GM18951 (cell line): ENCODE measurements around the gene CD200.

Source experiments
- POLR2A ChIP-seq: IDR thresholded peaks from 4 replicates; pipeline ENCODE4 v1.6.1; 2011; ENCODE audit warnings: mild to moderate bottlenecking; ENCODE audit not compliant: insufficient read length, insufficient read depth; ENCODE audit errors: extremely low read depth
- in situ Hi-C: fragments of 300-500 bp; cut with MboI; formaldehyde crosslinking; loops from one replicate; pipeline ENCODE4 v1.12.0; 2022; ENCODE audit warnings: low sequenced_read_pairs, mixed read lengths, inconsistent platforms; ENCODE audit not compliant: unreplicated experiment

CD200 gene

GRCh38 chr3:112407214-112407887 is 74.4 kb downstream of the CD200 start:
- in situ Hi-C loops: no loop called here
- no peak for TF ChIP-seq POLR2A

DNA sequence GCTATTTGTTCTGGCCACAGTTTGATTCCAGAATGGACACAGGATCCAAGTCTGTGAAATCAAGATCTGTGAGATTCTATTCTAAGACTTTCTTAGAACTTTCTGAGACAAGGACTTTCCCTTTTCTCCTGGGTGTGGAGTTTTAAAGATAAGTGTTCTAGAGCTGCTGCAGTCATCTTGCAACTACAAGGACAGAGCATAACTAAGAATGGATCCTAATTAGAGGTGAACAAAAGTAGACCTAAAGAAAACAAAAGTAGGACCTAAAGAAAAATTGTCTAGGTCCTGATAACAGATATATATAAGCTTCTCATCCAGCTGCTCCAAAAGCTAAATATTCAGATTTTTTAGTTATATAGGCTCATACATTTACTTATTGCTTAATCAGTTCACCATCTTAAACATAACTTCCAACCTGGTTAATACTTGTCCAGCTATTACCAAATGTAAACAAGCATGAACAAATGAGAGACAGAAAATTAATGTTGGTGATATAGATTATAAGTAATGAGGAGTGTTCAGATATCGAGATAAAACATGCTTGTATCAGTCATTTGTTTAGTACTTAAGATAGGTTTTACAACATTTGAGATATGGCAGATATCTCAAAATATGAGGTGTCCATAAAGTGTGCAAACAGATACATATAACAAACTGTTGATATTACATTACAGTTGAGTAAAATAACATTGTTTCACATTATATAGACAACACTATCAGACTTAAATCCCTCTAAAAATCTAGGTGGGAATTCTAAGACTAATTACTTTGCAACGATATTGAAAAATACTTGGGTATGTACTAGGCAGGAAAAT is 75.1 kb downstream of the CD200 start:
- in situ Hi-C loops: no loop called here
- TF ChIP-seq POLR2A: no peak

- TF ChIP-seq POLR2A: no peak
- in situ Hi-C loops: no loop called here
Measured at GRCh38 chr3:112409041-112409440, 76.1 kb downstream of the CD200 start.

DNA sequence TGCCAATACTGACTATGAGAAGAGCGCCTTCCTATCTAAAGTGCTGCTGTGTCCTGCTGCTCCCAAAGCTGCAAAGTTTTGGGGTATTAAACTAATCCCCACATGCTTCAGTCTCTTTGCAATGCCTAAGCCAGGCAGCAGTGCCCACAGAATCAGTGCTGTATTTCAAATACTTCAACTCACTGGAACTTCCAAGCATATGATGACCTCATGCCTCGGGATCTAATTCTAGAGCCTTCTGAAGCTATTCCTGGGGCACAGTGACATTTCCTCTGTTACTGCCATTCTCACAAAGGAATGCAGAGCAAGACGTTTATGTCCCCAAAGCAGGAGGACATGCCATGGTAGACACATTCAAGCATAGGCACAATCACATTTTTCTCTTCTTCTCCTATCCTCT is 78.5 kb downstream of the CD200 start:
- in situ Hi-C loops: no loop called here
- no peak for TF ChIP-seq POLR2A
